HG03280 (cell line): Measurements from ENCODE around the gene EBF4.
"Not testable (repeated sequence)": the region's sequence is repeated elsewhere in the genome, so short reads cannot be mapped to it uniquely, and the experiment has no call there.

Experiments
- ATAC-seq: cut with Tn5 transposase; IDR thresholded peaks from one replicate; pipeline ENCODE4 v1.9.1; 2021; ENCODE audit warnings: mild to moderate bottlenecking, moderate library complexity; ENCODE audit not compliant: unreplicated experiment

Gene EBF4

GRCh38 chr20:2755451-2756055, 63.0 kb downstream of the EBF4 start:
- ATAC-seq = no peak

GRCh38 chr20:2756056-2756611, 63.6 kb downstream of the EBF4 start:
- no peak for ATAC-seq

DNA sequence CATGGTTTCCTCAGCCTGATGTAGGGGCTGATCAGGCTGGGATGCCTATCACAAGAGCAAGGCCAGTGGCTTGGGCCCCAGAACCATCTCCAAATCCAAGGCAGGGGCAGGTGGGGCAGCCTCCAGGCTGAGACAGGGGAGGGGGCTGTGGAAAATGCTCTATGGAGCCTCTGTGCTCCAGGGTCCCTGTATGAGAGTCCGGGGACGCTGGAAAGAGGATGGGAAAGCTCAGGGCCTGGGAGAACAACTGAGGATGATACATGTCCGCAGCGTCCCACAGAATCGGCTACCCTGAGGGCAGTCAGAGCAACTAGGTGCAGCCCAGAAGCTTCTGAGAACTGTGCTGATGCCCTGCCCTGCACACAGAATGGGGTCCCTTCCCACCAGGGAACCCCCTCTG, 64.4 kb downstream of the EBF4 start:
- no peak for ATAC-seq

GRCh38 chr20:2757969-2758368, 65.4 kb downstream of the EBF4 start:
- no peak for ATAC-seq

DNA sequence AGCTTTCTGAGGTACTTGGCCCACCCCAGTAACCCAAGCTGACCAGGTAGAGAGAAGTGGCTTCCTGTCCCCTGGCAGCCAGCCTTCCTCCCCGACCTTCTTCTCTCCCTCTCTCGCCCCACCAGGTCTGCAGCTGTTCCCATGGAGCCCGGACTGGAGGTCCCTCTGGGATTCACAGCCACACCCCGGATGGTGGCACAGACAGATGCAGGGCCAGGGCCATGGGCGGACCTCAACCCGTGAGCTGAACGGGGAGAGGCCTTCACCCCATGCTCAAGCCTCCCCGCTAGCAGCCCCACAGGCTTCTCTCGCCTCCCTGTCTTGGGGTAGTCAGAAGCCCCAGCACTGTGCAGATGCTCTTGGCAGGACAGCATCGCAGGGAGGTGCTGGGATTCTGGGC, 66.6 kb downstream of the EBF4 start:
- ATAC-seq = no peak

DNA sequence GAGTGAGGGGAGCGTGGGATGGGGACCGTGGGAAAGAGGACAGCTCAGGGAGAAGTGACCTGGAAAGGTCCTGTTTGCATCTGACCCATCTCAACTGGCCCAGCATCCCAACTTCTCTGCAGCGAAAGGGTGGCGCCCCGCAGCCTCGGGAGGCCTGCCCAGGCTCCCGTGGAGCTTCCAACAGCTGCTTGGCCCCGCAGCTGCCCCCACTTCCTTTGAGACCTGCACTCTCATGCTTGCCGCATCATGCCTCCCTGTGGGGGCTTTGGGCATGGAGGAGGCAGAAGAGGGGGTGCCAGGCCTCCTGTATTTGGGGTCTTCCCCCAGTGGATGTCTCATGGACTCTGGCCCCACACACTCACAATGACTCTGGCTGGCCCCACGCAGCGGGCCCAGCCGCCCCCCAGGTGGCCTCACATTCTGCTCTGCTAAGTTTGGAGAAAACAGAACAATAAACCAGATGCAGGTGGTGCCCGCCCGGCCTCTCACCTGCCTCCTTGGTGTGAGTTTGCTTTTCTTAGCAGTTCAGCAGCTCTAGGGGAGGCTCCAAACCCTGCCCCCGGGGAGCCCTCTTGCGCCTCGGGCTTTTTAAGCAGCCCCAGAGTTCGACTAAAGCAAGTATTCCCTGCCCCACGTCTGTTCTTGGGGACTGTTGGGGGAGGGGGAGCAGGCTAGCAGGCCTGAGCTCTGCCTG, 67.2 kb downstream of the EBF4 start:
- no peak for ATAC-seq

- ATAC-seq = no peak
Observed at GRCh38 chr20:2760297-2760951, 67.8 kb downstream of the EBF4 start.

- ATAC-seq = no peak
Observed at GRCh38 chr20:2760952-2761305, 68.3 kb downstream of the EBF4 start.

DNA sequence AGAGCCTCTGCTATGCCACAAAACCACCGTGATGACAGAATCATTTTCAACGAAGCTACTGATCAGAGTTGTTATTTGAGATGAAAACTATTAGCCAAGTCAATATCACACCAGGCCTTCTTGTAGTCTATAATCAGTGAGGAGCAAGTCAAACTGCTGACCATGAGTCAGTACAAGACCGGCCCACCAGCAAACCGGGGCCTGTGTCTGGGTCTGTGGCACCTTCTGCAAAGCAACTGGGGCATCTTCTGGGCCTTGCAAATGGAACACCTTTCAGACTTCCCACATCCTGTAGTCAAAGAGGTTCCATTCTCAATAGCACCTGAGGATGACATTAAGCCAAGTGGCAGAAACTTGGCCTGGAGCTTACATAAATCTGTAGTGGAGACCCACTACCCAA, 69.3 kb downstream of the EBF4 start:
- ATAC-seq = no peak

DNA sequence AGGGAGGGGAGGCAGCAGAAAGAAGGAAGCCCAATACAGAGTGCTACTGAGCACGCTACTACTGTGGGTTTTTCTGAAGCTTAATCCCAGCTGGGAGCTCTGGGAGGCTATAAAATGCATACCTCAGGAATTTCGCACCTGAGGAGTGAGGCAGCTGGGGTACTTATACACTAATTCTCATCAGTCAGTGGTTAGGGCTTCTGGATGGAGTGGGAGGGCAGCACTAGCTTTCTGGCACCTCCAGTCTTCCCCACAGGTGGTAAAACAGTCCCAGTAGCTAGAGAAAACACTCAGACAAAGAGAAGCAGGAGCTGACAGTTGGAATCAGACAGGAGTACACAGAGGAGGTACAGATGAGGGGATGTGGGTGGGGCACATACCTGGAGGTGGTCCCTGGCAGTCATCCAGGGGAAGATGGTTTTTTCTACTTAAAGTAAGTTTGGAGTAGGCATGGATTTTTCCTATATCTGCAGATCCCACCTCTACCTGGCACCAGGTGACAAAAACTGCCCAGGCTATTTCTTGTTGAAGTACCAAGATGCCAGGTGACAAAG, 70.1 kb downstream of the EBF4 start:
- no peak for ATAC-seq

- no peak for ATAC-seq
Observed at GRCh38 chr20:2763186-2763585, 70.6 kb downstream of the EBF4 start.

DNA sequence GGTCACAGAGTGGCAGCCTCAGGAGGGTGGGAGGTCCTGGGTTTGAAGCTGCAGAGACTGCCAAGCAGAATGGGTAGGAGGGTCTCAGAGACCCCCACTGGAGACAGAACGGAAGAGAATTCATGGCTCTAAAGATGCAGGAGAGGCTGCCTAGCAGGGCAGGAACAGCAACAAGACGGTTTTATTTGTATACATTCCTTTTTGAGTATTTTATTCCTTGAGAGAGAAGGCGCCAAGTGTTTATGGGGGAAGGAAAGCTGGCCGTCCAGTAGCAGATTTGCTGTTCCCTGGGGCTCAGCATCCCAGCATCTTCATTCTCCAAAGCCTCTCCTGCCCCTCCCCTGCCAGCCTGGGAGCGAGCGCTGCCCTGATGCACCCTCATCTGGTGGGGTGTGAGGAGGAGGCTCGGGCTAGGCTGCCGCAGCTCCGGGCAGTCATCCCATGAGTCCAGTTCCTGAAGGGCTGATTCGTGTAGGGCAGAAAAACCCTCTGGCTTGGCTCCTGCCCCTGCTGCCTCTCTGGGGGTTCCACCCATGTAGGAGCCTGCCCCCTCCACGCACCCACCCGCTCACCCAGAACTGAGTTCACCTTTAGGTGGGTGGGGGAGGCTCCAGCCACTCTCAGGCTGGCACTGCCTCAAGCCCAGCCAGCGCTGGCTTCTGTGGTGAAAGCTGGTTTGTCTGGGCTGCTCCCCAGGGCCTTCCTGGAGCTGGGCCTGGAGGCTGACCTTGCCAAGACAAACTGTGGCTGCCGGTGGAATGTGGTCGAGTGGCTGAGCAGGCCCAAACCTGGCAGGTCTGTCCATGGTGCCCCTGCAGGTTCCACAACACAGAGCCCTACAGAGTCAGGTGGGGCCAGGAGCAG, 75.4 kb downstream of the EBF4 start:
- no peak for ATAC-seq

DNA sequence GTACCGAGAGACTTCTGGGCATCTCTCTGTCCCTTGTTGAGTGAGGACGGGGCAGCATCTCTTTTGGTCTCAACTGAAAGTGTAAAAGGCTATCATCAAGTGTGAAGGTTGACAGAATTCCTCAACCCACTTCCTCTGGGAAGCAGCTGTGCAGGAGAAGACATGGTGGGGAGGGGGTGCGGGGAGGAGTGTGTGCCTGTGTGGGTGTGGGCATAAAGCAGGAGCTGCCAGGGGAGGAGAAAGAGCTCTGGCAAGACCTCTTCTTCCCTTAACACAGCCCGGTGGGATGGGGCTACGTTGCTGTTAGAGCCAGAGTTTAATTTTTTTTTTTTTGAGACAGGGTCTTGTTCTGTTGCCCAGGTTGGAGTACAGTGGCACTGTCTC, 76.0 kb downstream of the EBF4 start:
- ATAC-seq = no peak

- ATAC-seq = not testable (repeated sequence)
Observed at GRCh38 chr20:2770091-2770490, 77.5 kb downstream of the EBF4 start.

DNA sequence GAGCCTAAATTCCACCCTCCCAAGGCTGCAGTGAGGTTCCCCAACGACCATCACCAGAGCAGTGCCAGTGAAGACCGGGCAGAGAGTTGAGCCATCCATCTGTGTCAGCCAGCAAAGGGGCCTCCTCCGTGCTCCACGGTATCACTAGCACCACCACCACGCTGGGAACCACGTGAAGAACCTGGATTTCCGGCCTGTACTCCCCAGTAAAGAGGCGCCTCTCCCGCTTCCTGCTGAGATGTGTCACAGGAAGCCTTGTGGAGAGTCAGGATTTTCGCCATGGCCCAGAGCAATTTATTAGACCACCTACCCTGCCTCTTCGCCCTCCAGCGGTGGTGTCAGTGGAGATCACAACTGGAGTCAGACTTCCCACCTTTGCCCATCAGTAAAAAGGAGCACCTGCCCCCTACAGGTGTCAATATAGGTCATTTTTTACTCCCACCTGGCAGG, 79.1 kb downstream of the EBF4 start:
- ATAC-seq = no peak

- ATAC-seq = no peak
Observed at GRCh38 chr20:2773812-2774211, 81.2 kb downstream of the EBF4 start.

DNA sequence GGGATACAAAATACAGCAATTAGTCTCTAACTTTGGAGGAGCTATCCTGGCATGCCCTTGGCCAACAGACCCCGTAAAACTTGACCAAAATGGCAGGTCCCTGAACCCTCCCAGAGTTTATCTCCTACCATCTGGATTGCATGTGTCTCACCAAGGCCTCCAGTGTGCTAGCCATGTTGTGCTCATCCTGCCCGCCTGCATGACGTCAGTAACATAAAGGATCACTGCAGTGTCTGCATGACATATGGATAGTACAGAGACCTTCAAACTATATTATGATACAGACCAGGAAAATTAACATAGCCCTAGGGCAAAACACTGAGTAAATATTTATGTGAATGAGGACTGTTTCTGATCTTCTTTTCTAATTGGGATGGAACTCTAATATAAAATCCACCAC, 82.6 kb downstream of the EBF4 start:
- no peak for ATAC-seq

- no peak for ATAC-seq
Observed at GRCh38 chr20:2778602-2779321, 86.2 kb downstream of the EBF4 start.

DNA sequence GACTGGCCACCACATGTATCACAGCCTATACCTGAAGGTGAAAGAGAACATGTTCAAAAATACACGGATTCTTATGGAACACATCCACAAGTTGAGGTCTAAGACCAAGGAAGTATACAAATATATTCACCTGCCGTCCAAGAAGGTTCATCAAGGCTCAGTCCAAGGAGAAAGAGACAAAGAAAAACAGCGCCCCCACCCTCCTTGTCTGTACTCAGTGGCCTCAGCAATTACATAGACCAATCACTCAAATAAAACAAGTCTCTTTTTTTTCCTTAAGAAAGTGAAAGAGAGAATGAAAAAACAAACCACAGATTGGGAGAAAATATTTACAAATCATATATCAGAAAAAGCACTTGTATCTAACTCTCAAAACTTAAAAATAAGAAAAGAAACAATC, 88.4 kb downstream of the EBF4 start:
- no peak for ATAC-seq

- ATAC-seq = no peak
Observed at GRCh38 chr20:2783908-2784566, 91.5 kb downstream of the EBF4 start.
